Osteoblast (primary cell): ENCODE results near the gene PRLR. TPM values are rescaled to one million over a fixed set of nuclear protein-coding genes. Genes with fewer than 3 reads are reported as not detected.
A peak's percentile ranks its signal among the peaks of the same experiment; 100 is the strongest.

Source experiments
- DNase-seq: peaks from one replicate; pipeline ENCODE4 v3.0.0; 2011; ENCODE audit warnings: low spot score, mixed read lengths; ENCODE audit not compliant: insufficient read length; ENCODE audit errors: missing footprints
- H2AFZ ChIP-seq: 2 replicates; pipeline ENCODE4 v1.6.0; 2011; ENCODE audit warnings: mild to moderate bottlenecking, low read length
- H3K27ac ChIP-seq: 2 replicates; pipeline ENCODE4 v1.5.1; 2011; ENCODE audit warnings: mild to moderate bottlenecking, low read depth, low read length, moderate library complexity
- H3K27me3 ChIP-seq: 2 replicates; pipeline ENCODE4 v1.6.0; 2012; ENCODE audit warnings: mild to moderate bottlenecking, control low read depth, inconsistent platforms, low read length, moderate library complexity; ENCODE audit not compliant: insufficient read depth
- H3K36me3 ChIP-seq: 2 replicates; pipeline ENCODE4 v1.5.1; 2011; ENCODE audit warnings: mild to moderate bottlenecking, low read length, control low read depth, moderate library complexity; ENCODE audit not compliant: insufficient read depth
- H3K4me1 ChIP-seq: 2 replicates; pipeline ENCODE4 v1.5.1; 2011; ENCODE audit warnings: mild to moderate bottlenecking, low read length, control low read depth, moderate library complexity; ENCODE audit not compliant: insufficient read depth
- H3K4me2 ChIP-seq: 2 replicates; pipeline ENCODE4 v1.6.0; 2011; ENCODE audit warnings: mild to moderate bottlenecking, low read length; ENCODE audit not compliant: insufficient read depth
- H3K4me3 ChIP-seq: fragments of 200-600 bp; sonication (generic); 3 replicates; pipeline ENCODE4 v1.5.1; 2012; ENCODE audit warnings: mild to moderate bottlenecking, low read length, inconsistent platforms; ENCODE audit not compliant: insufficient read depth
- H3K79me2 ChIP-seq: 2 replicates; pipeline ENCODE4 v1.6.0; 2012; ENCODE audit warnings: mild to moderate bottlenecking, low read length, control low read depth, inconsistent platforms; ENCODE audit not compliant: insufficient read depth
- H3K9me3 ChIP-seq: 2 replicates; pipeline ENCODE4 v1.5.1; 2011; ENCODE audit warnings: low read depth, low read length, control low read depth
- H4K20me1 ChIP-seq: 2 replicates; pipeline ENCODE4 v1.6.0; 2012; ENCODE audit warnings: mild to moderate bottlenecking, low read length, control low read depth; ENCODE audit not compliant: insufficient read depth
- CTCF ChIP-seq: IDR thresholded peaks from 2 replicates; pipeline ENCODE4 v1.5.1; 2011; ENCODE audit warnings: mild to moderate bottlenecking, low read depth, low read length, moderate library complexity; ENCODE audit errors: extremely low read depth
- total RNA-seq: library from RNA; depleted of rRNA; stranded (reverse); fragments of >200 nt; gene quantifications from 2 replicates; pipeline ENCODE4 v1.2.3, GENCODE V29; 2012

The PRLR gene
- total RNA-seq, 1 donor, result under 0.01 TPM

GRCh38 chr5:35161652-35162273 is 68.5 kb downstream of the PRLR start:
- Histone ChIP-seq H3K27me3 (peaks cover 11% of the 10 kb centered on the region), H3K79me2 (no peaks in the 10 kb centered on the region), H3K4me3 (no peak overlapping the region), H2AFZ (no peak overlapping the region), H4K20me1 (no peaks in the 10 kb centered on the region), H3K9me3 (no peaks in the 10 kb centered on the region), H3K4me1 (no peaks in the 10 kb centered on the region), H3K27ac (no peak overlapping the region), H3K36me3 (no peaks in the 10 kb centered on the region), H3K4me2 (no peak overlapping the region)
- no peak for TF ChIP-seq CTCF
- DNase-seq, result no peak

- DNase-seq, result no peak
- Histone ChIP-seq H3K9me3 (no peaks in the 10 kb centered on the region), H3K79me2 (no peaks in the 10 kb centered on the region), H3K27me3 (peaks cover 11% of the 10 kb centered on the region), H4K20me1 (no peaks in the 10 kb centered on the region), H3K4me3 (no peak overlapping the region), H3K4me1 (no peaks in the 10 kb centered on the region), H3K4me2 (no peak overlapping the region), H2AFZ (no peak overlapping the region), H3K27ac (no peak overlapping the region), H3K36me3 (no peaks in the 10 kb centered on the region)
- no peak for TF ChIP-seq CTCF
Measured at GRCh38 chr5:35160486-35161116, 69.7 kb downstream of the PRLR start.

DNA sequence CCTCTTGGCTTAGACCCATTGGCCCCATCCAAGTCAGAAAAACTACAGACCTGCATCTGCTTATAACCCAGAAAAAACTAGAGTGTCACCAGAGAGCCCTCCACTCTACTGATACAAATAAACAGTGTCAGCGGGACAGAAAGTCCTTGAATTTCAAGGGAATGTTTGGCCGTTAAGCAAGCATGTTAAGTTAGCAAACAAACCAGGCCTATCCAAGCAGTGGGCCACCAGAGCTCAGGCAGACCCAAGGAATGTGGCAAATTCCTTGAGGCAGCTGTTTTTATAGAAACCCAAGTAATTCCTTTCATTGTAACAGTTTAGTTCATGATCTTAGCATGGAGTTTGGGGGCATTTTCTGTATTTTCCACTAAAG is 70.9 kb downstream of the PRLR start:
- Histone ChIP-seq H2AFZ (no peak overlapping the region), H3K36me3 (no peaks in the 10 kb centered on the region), H3K27me3 (peaks cover 8% of the 10 kb centered on the region), H3K4me1 (no peaks in the 10 kb centered on the region), H3K27ac (no peak overlapping the region), H3K4me3 (no peak overlapping the region), H3K4me2 (no peak overlapping the region), H4K20me1 (no peaks in the 10 kb centered on the region), H3K9me3 (no peaks in the 10 kb centered on the region), H3K79me2 (no peaks in the 10 kb centered on the region)
- TF ChIP-seq CTCF, result no peak
- DNase-seq, result no peak

DNA sequence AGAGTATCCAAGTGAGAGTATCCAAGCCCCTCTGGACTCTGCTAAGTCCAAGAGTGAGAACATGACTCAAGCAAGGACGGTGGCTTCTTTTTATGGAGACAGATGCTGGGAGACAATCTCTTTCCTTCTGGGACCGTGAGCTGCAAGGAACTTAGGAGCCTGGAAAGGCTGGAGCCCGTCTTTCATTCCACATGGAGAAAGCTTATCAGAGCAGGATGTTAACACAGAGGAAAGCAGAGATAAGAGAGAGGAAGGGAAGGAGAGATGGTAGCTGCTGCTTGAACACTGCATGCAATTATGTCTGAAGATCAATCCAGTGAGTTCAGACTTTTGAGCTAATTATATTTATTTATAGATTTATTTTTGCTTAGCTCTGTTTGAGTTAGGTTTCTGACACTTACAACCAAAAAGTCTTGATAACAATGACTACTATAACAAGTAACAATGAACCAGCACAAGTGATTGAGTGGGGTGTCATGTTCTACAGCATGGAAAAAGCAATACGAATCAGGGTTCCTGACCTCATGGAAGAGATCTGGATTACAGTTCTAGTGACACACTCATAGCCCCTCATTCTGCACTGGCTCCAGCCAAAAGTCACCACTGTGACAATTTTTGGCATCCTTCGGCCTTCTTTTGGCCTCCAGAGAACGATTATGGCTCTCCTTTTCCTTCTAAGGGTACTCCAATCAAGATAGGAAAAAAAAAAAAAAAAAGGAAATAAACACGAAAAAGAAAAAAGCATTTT is 71.5 kb downstream of the PRLR start:
- Histone ChIP-seq H4K20me1 (no peaks in the 10 kb centered on the region), H3K36me3 (no peaks in the 10 kb centered on the region), H3K4me1 (no peaks in the 10 kb centered on the region), H3K4me2 (no peak overlapping the region), H3K27ac (no peak overlapping the region), H3K79me2 (no peaks in the 10 kb centered on the region), H3K4me3 (no peak overlapping the region), H2AFZ (no peak overlapping the region), H3K27me3 (peaks cover 3% of the 10 kb centered on the region), H3K9me3 (no peaks in the 10 kb centered on the region)
- peak; percentile 37 for DNase-seq
- TF ChIP-seq CTCF, result no peak
